C1 segment of cervical spinal cord (tissue), 14 donors: ENCODE results near the gene CUBN.
"Not testable (repeated sequence)": the region's sequence is repeated elsewhere in the genome, so short reads cannot be mapped to it uniquely, and the experiment has no call there.

Experiments used
- DNase-seq, 14 donors: peaks; one replicate each; lab custom pipeline; 2025; lab: John Stamatoyannopoulos, UW

CUBN gene

DNA sequence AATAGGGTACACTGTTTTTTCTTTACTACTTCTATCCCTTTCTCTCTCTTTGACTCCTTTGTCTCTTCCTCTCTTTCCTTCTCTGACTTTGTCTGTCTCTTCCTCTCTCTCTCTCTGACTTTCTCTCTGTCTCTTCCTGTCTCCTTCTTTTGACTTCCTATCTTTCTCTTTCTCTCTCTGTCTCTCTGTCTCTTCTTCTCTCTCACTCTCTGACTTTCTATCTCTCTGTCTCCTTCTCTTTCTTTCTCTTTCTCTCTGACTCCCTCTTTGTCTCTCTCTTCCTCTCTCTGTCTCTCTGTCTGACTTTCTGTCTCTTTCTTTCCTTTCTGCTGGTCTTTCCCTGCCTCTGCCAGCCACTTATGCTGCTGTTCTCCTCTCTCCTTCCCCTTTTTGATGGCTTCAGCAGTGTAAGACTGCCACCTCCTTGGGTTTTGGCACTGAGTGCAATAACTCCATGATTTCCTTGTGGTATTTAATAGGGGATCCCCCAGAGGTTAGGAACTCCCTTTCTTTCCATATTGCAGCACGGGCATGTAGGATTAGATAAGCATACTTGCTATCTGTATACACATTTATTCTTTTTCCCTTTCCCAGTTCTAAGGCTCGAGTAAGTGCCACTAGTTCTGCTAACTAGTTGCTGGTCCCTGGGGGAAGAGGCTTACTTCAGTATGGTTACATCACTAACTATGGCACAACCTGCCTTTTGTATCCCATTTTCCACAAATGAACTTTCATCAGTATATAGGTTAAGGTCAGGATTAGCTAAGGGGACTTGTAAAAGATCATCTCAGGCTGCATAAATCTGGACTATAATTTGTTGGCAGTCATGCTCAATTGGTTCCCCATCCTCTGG is 116.3 kb downstream of the CUBN start:
- DNase-seq = not testable (repeated sequence)

DNA sequence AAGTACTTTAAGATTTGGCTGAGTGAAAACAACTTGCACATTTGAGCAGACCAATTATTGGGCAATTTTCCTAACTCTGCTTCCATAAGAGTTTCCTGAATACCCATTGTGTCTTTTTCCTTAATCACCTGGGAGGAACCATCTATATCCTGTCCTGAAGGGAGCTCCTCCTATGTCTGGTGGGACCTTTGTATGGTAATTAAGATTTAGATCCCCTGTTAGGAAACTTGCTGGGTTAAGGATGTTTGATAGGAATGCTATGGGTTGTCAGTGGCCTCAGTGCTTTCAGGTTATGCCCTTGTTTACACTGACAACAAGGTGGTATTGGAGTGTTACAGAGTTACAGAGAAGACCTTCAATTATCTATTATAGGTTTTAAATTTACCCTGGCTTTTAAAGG is 116.9 kb downstream of the CUBN start:
- not testable (repeated sequence) for DNase-seq

DNA sequence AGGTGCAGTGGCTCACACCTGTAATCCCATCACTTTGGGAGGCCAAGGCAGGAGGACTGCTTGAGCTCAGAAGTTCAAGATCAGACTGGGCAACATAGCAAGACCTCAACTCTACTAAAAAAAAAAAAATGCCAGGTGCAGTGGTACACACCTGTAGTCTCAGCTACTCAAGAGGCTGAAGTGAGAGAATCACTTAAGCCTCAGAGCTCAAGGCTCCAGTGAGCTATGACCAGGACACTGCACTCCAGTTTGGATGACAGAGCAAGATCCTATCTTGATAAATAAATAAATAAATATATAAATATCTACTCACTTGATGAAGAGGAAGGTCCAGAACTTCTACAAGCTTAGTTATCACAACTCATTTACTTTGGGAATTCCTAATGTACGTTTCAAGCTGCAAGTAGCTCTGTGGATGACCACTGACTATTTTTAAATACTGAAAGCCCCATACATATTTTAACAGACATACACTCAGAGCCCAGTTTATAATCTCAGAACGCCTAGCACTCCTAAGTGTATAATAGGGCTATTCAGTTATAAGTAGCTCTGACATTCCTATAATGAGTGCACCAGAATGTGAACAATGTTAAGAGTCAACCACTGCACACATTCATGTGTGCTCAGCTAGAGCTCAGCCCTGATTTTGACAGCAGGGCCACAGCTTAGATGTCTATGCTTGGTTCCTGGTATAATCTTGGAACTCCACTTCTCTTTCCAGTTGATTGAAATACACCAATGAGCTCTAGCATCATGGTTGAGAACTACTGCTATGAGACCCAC is 119.1 kb downstream of the CUBN start:
- DNase-seq = no peak

DNA sequence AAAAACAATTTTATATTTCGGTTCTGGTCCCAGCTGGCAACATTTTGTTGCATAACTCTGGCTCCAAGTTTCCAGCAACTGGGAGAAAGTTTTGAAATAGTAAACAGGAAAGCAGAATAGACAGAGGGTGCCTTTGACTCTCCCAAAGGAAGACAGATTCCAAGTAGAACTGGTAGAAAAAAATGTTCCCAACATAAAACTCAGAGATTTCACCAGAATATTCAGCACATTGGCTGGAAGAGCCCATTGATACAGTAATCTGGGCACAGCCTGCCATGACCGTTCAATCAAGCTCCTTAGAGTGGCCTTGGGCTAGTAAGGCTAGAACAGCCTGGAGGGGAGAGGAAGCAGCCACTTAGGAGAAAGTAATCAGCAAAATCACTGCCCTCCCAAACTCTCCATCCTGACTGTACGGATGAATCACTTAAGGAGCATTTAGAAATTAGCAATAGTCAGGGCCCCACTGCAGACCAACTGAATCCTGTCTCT is 120.4 kb downstream of the CUBN start:
- no peak for DNase-seq

DNA sequence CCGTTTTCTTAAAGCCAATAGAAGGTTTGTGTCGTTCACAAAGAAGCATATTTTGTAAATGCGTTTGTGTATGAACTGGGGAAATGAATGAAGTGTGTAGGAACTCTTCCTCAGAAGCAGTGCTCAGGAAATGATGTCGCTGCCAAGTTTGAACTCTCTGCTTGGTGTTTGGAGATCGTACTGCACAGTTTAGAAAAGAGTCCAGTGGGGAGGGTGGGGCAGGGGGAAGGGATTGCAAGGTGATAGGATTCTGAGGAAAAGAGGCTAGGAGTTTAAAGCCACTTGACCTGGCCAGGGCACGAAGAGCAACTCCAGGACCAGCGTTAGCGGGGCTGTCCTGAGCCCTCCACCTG is 122.2 kb downstream of the CUBN start:
- no peak for DNase-seq

DNA sequence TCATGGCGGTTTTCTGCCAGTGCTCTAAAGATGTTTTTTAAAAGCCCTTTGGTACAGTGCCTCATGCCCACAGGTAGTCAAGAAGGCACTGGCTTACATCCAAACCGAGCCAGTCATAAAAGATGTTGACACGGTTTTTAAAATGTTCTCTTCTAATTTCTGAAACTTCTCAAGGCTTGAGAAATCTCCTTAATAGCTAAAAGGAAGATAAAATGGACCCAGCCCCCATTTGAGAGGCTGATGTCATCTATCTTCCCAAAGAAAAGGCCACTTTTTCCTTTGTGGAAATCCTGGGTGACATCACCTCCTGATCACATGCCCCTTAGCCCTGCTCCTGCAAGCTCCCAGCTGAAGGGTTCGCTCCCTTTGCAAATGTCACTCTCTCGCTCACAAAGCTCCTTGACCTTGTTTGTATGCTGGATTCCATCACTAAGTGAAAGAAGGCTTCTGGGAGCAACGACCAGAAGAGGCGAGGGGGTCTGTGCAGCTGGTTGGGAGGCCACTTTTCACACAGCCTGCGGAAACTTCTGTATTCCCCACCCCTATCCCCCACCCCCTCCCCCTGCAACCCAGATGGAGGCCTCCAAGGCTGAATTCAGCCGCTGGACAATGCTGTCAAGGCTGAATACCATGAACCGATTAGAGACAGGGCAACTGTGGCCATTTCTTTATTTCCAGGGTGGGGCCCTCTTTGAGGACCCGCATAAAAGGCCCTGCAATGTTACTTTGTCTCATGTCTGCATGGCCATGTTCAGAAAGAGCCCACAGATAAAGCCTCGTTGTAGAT is 122.8 kb downstream of the CUBN start:
- peak in 1 of 14 donors; percentile 8 for DNase-seq

DNA sequence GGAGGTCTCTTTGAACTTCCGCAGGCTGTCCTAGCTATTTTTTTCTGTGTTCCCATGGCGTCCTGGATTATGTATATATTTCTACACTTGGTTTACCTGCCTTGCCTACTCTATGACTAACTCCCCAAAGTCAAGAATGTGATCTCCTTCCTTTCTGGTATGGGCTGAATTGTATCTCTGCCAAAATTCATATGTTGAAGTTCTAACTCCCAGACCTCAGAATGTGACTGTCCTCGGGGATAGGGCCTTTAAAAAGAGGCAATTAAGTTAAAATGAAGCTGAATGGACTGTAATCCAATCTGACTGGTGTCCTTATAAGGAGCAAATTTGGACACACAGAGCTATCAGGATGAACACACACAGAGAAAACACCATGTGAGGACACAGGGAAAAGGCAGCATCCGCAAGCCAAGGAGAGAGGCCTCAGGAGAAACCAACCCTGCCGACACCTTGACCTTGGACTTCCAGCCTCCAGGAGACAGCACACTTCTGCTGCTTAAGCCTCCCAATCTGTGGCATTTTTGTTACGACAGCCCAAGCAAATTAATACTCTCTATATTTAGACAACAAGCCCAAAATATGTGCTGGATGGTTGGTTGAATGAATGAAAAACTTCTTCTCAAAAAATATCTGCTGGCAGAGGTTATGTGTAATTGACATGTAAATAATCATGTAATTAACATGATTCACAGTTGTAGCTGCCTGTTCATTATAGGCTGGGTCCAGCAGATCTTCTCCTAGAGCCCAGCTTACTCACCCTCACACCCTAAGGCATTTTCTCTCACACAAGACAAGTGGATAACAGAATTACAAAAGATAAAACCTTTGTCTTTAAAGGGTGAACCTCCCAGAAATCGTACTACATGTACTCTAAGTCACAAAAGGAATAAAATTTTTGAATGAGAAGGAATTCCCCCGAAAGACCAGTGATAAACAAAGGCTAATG is 123.7 kb downstream of the CUBN start:
- no peak for DNase-seq

DNA sequence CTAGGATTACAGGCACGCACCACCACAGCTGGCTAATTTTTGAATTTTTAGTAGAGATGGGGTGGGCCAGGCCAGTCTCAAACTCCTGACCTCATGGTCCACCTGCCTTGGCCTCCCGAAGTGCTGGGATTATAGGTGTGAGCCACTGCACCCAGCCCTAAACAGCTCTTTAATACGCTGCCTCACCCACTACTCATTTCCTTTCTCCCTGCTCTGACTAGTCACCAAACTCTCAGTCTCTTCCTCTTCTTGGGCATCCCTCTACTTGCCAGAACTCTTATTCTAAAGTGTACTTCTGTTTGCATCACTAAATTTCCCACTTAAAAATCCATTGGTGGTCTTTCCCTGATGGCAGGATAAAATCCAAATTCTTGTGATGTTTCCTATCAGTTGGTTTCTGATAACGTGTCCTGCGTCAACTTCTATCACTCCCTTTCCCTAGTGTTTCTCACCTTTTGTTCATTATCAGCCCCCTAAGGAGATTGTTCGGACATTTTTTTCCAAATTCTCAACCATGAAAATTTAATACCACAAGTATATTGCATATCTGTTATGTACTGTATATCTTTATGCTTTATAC is 124.7 kb downstream of the CUBN start:
- no peak for DNase-seq

DNA sequence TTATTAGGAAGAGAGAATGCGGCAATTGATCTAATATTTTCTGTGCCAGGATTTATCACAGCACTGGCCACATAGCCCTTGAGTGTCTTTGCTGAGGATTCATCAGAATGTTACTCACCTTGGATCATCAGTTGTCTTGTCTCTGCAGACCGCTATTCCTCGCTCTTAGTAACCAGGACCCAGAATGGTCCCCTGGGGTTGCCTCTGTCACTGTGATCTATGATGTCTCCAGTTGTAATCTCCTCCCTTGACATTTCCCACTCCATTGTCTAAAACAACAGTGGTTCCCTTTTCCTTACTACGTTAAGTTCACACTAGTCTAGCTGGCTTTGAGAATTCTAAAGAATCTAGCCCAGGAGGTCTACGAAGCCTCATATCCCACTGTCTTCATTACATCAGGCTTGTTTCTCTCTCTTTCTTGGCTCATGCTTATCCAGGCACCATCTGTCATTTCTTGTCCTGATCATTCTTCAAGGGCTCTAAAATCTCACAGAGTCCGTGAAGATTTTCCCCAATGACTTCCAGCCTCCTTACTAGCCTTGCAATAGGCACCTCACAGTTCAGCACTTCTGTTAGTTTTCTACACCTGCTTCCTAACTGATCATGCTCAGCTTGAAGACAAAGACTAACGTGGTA is 125.8 kb downstream of the CUBN start:
- no peak for DNase-seq

DNA sequence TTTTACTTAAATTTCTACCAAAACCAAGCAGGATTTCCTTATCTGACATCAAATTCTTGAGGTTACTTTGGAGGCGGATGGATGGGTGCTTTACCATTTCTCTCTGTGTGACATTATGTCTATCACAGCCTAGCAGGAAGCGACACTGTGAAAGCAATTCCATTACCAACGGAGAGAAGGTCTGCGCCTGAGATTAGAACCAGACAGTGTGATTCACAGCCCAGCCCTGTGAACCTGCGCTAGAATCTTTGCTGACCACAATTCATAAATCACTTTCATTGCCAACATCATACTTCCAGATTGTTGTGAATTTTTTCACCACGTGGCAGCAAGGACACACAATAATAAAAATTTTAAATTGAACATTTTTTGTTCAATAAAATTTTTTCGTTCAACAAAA is 126.5 kb downstream of the CUBN start:
- no peak for DNase-seq

DNA sequence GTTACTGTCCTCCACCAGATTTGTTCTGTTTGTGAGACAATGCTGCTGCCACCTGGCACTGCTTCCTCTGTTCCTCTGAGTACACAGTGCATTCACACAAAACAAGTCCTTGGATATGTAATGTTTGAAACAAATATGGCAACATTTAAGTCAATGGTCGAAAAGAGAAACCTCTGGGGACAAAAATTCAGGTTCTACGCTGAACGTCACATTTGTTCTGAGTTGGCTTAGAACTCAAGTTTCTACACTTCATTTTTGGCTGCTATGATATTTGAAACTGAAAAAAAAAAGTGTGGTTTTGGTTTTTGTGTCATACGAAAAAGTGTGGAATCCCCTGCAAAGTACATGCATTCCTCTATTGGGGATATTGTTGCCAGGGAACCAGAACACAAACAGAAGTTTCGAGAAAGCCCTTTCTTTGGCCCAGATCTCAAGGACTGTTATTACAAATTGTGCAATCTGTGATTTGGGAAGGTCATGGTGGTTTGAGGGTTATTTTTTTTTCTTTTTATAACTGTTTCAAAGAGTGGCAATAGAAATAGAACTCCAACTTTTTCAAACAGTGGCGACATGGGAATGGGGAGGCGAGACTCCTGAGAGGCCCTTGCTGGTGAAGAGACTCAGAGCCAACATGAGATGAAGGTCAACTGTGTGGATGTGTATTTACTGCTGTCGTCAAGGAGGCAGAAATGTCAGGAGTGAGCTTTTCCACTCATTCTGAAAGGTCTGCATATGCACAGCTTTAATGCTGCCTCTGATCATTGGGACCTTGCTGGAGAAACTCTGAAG is 127.5 kb downstream of the CUBN start:
- peak in 1 of 14 donors; percentile 7 for DNase-seq

DNA sequence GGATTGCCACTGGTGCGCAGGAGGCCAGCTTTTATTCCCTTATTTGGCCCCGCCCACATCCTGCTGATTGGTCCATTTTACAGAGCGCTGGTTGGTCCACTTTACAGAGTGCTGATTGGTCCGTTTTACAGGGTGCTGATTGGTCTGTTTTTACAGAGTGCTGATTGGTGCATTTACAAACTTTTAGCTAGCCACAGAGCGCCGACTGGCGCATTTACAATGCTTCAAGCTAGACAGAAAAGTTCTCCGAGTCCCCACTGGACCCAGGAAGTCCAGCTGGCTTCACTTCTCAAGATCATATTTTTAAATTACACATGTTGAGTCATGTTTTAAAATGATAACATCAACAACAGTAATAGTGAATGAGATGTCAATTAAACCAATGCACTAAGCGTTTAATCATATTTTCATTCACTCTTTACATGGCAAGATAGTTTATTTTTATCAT is 128.3 kb downstream of the CUBN start:
- DNase-seq = no peak

DNA sequence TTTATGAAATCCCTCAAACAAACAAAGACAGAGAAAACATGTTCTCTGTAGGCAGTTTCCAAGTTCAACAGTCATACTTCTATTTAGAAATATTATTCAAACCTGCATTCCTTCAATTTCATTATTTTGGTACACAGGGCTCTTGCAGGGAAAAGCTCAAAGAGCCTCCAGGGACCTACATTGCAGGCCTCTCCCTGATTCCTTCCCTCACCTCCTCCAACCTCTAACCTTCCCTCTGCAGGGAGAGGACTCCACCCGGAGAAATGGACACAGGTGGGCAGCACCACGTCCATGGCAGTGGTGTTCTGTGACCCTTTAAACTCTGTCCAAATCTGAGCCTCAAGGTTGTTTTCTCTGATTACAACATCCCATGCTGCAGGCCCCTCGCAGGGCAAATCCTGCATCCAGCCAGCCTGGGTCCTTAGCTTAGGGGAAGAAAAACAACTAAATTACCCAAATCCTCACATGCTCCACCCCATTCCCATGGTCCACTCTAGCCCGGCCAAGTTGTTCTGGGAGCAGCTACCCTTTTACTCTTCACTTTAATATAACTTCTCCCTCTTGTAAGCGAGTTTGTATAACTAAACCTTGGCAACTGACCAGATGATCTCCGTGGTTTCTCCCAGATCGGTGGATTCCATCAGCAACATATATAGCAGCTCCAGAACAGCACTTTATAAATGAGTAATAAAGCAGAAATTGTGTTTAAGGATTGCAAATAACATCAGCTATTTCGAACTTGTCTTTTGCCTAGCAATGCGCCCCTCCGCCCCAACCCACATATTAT is 129.8 kb downstream of the CUBN start:
- DNase-seq = no peak

DNA sequence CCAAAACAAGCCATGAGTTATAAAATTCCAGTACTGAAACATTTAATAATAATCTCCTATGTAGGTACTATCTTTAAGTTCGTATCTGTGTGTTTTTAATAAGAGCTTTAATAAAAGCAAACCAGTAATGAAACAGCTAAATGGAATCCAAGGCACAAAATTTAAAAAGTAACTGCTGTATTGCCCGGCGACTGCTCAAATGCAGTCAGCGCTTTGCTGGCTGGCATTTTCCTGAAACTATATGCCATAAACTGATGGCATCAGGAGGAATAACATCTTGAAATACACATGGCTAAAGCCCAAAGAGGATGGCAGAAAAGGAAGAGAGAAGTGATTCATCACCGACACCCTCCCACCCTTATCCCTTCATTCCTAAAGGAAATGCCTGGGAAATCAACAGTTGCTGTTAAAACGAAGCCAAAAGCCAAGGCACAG is 133.1 kb downstream of the CUBN start:
- no peak for DNase-seq

DNA sequence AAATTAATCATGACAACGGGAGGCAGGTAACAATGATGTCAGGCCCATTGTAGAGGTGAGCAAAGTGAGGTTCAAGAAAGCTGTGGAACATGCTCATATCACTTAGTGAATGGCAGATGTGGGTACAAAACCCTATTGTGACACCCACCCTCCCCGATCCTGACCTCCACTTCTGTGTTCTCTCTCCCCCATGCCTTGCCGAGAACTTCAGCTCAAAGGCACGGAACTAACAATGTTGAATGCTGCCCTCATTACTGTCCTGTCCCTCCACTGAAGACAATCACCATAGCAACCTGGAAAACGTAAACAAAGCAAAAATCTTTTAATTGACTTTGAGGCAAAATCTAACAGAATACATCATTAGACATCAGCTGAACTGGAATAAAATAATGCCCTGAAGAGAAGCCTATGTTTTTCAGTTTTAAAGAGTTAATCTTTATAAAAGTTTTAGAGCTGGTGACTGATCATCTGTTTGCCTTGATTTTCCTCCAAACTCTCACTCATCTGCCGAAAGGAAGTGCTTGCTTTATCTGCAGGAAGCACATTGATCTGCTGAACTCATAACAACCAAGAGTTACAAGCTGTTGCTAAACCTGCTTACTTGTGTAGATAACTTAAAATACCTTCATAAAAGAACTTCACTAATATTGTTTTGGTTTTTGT is 133.6 kb downstream of the CUBN start:
- no peak for DNase-seq

DNA sequence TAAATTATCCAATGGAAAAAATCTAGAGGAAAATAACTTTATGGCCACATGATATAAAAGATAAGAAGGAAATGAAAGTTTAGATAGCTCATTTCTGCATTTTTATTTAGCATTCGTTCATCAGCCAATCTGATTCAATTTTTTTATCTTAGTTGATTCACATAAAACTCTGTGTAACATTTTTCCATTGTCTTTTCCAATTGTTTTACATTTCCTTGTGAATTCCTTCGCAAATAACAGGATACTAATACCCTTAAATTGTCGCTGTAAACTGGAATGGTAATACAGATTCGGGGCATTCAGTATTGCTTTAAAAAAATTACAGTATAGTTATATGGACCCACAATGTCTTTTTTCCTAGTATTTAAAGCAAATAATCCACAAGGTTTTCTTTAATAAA is 136.4 kb downstream of the CUBN start:
- DNase-seq = no peak

DNA sequence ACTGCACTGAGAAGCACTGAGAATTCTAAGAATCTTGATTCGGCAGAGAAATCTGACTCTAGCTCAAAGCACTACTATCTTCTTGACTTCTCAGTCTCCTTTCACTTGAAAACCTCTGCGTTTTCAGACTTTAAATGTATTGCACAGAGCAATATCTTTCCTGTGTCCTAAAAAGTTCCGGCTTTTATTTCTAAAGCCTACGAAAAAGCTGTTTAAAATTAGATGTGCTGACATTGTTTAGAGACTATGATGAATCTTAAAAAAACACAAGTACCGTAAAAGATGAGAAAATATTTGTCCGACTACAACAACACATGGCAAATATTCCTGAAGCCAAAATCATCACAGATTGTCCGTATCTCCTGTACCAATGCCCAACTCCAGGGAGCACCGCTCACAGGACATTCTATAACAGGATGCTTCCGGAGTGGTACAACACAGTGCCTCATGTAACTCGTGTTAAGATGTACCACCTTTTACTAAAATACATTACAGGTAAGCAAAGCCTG is 136.9 kb downstream of the CUBN start:
- DNase-seq = no peak

DNA sequence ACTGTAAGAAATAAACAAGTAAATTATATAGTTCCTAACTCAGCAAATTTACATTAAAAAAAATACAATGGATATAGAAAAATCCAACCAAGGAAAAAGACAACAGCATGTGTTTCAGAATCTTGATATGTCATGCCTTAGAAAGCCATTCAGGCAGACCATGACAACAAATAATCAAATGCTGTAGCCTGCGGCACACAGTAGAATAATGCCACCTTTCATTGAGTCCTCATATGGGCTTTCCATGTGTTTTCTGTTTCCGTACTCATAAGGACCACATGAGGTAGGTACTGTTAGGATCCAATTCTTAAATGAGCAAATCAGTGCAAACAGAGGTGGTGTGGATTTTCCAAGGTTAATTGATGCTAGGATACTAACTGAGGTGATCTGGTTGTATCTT is 138.6 kb downstream of the CUBN start:
- no peak for DNase-seq
